Osteoblast (primary cell): ENCODE results near the gene FAM120A. TPM values are rescaled to one million over a fixed set of nuclear protein-coding genes. Genes with fewer than 3 reads are reported as not detected.

Source experiments
- DNase-seq: peaks from one replicate; pipeline ENCODE4 v3.0.0; 2011; ENCODE audit warnings: low spot score, mixed read lengths; ENCODE audit not compliant: insufficient read length; ENCODE audit errors: missing footprints
- H2AFZ ChIP-seq: 2 replicates; pipeline ENCODE4 v1.6.0; 2011; ENCODE audit warnings: mild to moderate bottlenecking, low read length
- H3K27ac ChIP-seq: 2 replicates; pipeline ENCODE4 v1.5.1; 2011; ENCODE audit warnings: mild to moderate bottlenecking, low read depth, low read length, moderate library complexity
- H3K27me3 ChIP-seq: 2 replicates; pipeline ENCODE4 v1.6.0; 2012; ENCODE audit warnings: mild to moderate bottlenecking, control low read depth, inconsistent platforms, low read length, moderate library complexity; ENCODE audit not compliant: insufficient read depth
- H3K36me3 ChIP-seq: 2 replicates; pipeline ENCODE4 v1.5.1; 2011; ENCODE audit warnings: mild to moderate bottlenecking, low read length, control low read depth, moderate library complexity; ENCODE audit not compliant: insufficient read depth
- H3K4me1 ChIP-seq: 2 replicates; pipeline ENCODE4 v1.5.1; 2011; ENCODE audit warnings: mild to moderate bottlenecking, low read length, control low read depth, moderate library complexity; ENCODE audit not compliant: insufficient read depth
- H3K4me2 ChIP-seq: 2 replicates; pipeline ENCODE4 v1.6.0; 2011; ENCODE audit warnings: mild to moderate bottlenecking, low read length; ENCODE audit not compliant: insufficient read depth
- H3K4me3 ChIP-seq: fragments of 200-600 bp; sonication (generic); 3 replicates; pipeline ENCODE4 v1.5.1; 2012; ENCODE audit warnings: mild to moderate bottlenecking, low read length, inconsistent platforms; ENCODE audit not compliant: insufficient read depth
- H3K79me2 ChIP-seq: 2 replicates; pipeline ENCODE4 v1.6.0; 2012; ENCODE audit warnings: mild to moderate bottlenecking, low read length, control low read depth, inconsistent platforms; ENCODE audit not compliant: insufficient read depth
- H3K9me3 ChIP-seq: 2 replicates; pipeline ENCODE4 v1.5.1; 2011; ENCODE audit warnings: low read depth, low read length, control low read depth
- H4K20me1 ChIP-seq: 2 replicates; pipeline ENCODE4 v1.6.0; 2012; ENCODE audit warnings: mild to moderate bottlenecking, low read length, control low read depth; ENCODE audit not compliant: insufficient read depth
- CTCF ChIP-seq: IDR thresholded peaks from 2 replicates; pipeline ENCODE4 v1.5.1; 2011; ENCODE audit warnings: mild to moderate bottlenecking, low read depth, low read length, moderate library complexity; ENCODE audit errors: extremely low read depth
- total RNA-seq: library from RNA; depleted of rRNA; stranded (reverse); fragments of >200 nt; gene quantifications from 2 replicates; pipeline ENCODE4 v1.2.3, GENCODE V29; 2012

The FAM120A gene
- total RNA-seq, 1 donor, result 136 TPM

GRCh38 chr9:93599571-93600403, 148.3 kb downstream of the FAM120A start:
- no peak for TF ChIP-seq CTCF
- peaks cover 83% of the 10 kb centered on the region for H3K79me2 ChIP-seq
- no peak overlapping the region for H3K4me2 ChIP-seq
- no peaks in the 10 kb centered on the region for H3K4me1 ChIP-seq
- no peak overlapping the region for H3K4me3 ChIP-seq
- H2AFZ ChIP-seq, result no peak overlapping the region
- H4K20me1 ChIP-seq, result peaks cover 72% of the 10 kb centered on the region
- H3K9me3 ChIP-seq, result no peaks in the 10 kb centered on the region
- no peaks in the 10 kb centered on the region for H3K36me3 ChIP-seq
- no peaks in the 10 kb centered on the region for H3K27me3 ChIP-seq
- DNase-seq, result no peak
- H3K27ac ChIP-seq, result no peak overlapping the region

GRCh38 chr9:93600504-93600903, 149.0 kb downstream of the FAM120A start:
- Histone ChIP-seq H2AFZ (no peak overlapping the region), H3K79me2 (peaks cover 85% of the 10 kb centered on the region)
- no peak for TF ChIP-seq CTCF

GRCh38 chr9:93601063-93601462, 149.6 kb downstream of the FAM120A start:
- Histone ChIP-seq H3K9me3 (no peaks in the 10 kb centered on the region), H3K27me3 (no peaks in the 10 kb centered on the region), H3K4me1 (no peaks in the 10 kb centered on the region), H4K20me1 (peaks cover 70% of the 10 kb centered on the region), H2AFZ (no peak overlapping the region), H3K4me2 (no peak overlapping the region), H3K27ac (no peak overlapping the region), H3K4me3 (no peak overlapping the region), H3K79me2 (peaks cover 86% of the 10 kb centered on the region), H3K36me3 (no peaks in the 10 kb centered on the region)
- TF ChIP-seq CTCF, result no peak
- DNase-seq, result no peak

More at GRCh38 chr9:93600504-93600903, 149.0 kb downstream of the FAM120A start:
- Histone ChIP-seq H3K27me3 (no peaks in the 10 kb centered on the region), H3K27ac (no peak overlapping the region), H3K36me3 (no peaks in the 10 kb centered on the region), H4K20me1 (peaks cover 71% of the 10 kb centered on the region), H3K4me1 (no peaks in the 10 kb centered on the region), H3K9me3 (no peaks in the 10 kb centered on the region), H3K4me3 (no peak overlapping the region), H3K4me2 (no peak overlapping the region)
- DNase-seq, result no peak

GRCh38 chr9:93601666-93602065, 150.2 kb downstream of the FAM120A start:
- Histone ChIP-seq H3K79me2 (peaks cover 83% of the 10 kb centered on the region), H3K36me3 (no peaks in the 10 kb centered on the region), H3K9me3 (no peaks in the 10 kb centered on the region), H2AFZ (no peak overlapping the region), H4K20me1 (peaks cover 71% of the 10 kb centered on the region), H3K4me2 (no peak overlapping the region), H3K27me3 (no peaks in the 10 kb centered on the region), H3K4me3 (no peak overlapping the region), H3K27ac (no peak overlapping the region), H3K4me1 (no peaks in the 10 kb centered on the region)
- TF ChIP-seq CTCF, result no peak
- no peak for DNase-seq
